Suprapubic skin (tissue), 4 donors: ENCODE measurements around the gene TREML2. TPM values are rescaled to one million over a fixed set of nuclear protein-coding genes. Genes with fewer than 3 reads are reported as not detected.

Experiments
- DNase-seq, 2 donors: peaks; one replicate each; pipeline ENCODE4 v3.0.0-alpha.2; 2019; ENCODE audit warnings: low spot score in 2 of 2
- H3K27ac ChIP-seq: fragments of 200-600 bp; sonication (generic); one replicate; pipeline ENCODE4 v1.5.1; 2019
- H3K27me3 ChIP-seq: fragments of 200-600 bp; sonication (generic); one replicate; pipeline ENCODE4 v1.5.1; 2019
- H3K36me3 ChIP-seq: fragments of 200-600 bp; sonication (generic); one replicate; pipeline ENCODE4 v1.5.1; 2019
- H3K4me1 ChIP-seq: fragments of 200-600 bp; sonication (generic); one replicate; pipeline ENCODE4 v1.5.1; 2019
- H3K4me3 ChIP-seq: fragments of 200-600 bp; sonication (generic); one replicate; pipeline ENCODE4 v1.5.1; 2019; ENCODE audit warnings: mild to moderate bottlenecking
- H3K9me3 ChIP-seq: fragments of 200-600 bp; sonication (generic); one replicate; pipeline ENCODE4 v1.5.1; 2019
- CTCF ChIP-seq, 2 donors: fragments of 200-600 bp in 1 of 2; fragments of 450-650 bp in 1 of 2; sonication (generic) in 1 of 2; IDR thresholded peaks; one replicate each; pipeline ENCODE4 v1.5.1; 2016 to 2019; ENCODE audit warnings: antibody characterized with exemption in 2 of 2, mild to moderate bottlenecking in 1 of 2, moderate library complexity in 1 of 2
- EP300 ChIP-seq: sonication (generic); formaldehyde crosslinking; IDR thresholded peaks from one replicate; pipeline ENCODE4 v1.6.1; 2017; ENCODE audit warnings: antibody characterized with exemption
- POLR2A ChIP-seq, 2 donors: fragments of 450-650 bp; IDR thresholded peaks; one replicate each; pipeline ENCODE4 v1.6.1; 2017; ENCODE audit warnings: antibody characterized with exemption in 2 of 2, mild to moderate bottlenecking in 2 of 2, moderate library complexity in 2 of 2
- POLR2AphosphoS5 ChIP-seq, 3 donors: sonication (generic); formaldehyde crosslinking; IDR thresholded peaks; one replicate each; pipeline ENCODE4 v1.6.1; 2017; ENCODE audit warnings: antibody characterized with exemption in 3 of 3
- whole genome bisulfite sequencing: methylation state at CpG from one replicate; pipeline ENCODE4 v1.1.5; 2018; 5-methylcytosine and 5-hydroxymethylcytosine counted together
- total RNA-seq, 4 donors: library from RNA; depleted of rRNA; stranded (reverse); fragments of >200 nt; gene quantifications; one replicate each; pipeline ENCODE4 v1.1.0, GENCODE V29; 2016

Gene TREML2
- total RNA-seq, 4 donors from 2014 or later: not detected

DNA sequence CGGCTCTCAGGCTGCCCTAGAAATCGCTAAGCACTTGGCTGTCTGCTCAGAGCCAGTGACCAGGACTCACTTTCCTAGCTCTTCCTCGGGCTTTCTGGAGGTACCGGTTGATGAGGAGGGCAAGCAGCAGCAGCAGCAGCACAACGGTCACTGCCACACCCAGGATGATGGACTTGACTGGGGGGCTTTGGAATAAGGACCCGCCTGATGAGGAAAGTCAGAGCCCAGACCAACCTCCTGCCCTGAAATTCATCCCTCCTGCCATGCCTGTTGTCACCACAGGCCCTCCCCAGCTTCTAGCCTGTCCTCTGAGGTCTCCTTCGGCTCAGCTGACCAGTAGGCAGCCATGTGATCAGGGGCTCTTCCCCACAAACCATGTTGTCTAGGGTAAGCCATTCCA lies 16.2 kb downstream of the TREML2 start:
- 83% methylated on average over 6 of the region's 7 CpGs for WGBS
- TF ChIP-seq POLR2AphosphoS5 (IDR thresholded peaks at IDR 0.05) (no peak), CTCF (IDR thresholded peaks at IDR 0.05) (no peak), POLR2A (IDR thresholded peaks at IDR 0.05) (no peak), EP300 (no peak)
- no peaks in the 10 kb centered on the region for H3K9me3 ChIP-seq
- peak in 1 of 2 donors; percentile 36 for DNase-seq
- no peaks in the 10 kb centered on the region for H3K27me3 ChIP-seq
- H3K27ac ChIP-seq: no peak overlapping the region
- no peaks in the 10 kb centered on the region for H3K36me3 ChIP-seq
- no peaks in the 10 kb centered on the region for H3K4me1 ChIP-seq
- no peak overlapping the region for H3K4me3 ChIP-seq

DNA sequence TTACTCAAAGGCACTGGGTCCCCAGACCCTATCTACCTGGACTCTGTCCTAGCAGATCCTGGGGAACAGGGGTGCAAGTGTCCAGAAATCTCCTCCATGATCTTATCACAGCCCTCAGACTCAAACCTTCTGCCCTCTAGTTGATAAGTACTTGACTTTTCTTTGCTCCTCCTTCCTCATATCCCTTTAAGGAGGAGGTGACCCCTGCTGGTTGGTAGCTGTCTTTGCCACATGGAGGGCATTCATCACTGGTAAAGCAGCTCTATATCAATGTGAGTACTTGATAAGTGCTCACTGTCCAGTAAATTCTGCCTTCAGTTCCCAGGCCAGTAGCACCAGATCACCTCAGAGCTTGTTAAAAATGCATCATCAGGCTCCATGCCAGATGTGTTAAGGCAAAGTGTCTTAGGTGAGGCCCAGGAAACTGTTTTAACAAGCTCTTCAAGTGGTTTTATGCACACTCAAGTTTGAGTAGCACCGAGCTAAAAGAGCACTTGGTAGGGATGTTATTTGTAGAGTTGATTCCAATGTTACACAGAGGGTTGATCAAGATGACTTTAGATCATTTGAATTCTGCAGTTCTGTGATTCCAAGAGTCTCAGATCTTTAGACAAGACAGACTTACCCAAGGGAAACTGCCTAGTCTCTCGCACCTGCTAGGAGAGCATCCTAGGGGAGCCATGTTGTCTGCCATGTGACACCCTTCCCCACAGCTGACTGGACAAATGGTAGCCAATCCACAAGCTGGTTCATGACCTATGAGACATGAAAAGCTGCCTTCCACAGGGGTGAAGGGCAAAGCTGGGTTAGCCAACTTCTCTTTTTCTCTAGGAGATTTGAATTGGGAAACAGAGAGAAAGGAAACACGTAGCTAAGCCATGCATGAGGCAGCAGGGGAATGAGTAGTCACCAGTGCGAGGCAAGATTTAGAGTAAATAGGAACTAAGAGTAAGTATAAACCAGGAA lies 18.6 kb downstream of the TREML2 start:
- H3K27me3 ChIP-seq: no peaks in the 10 kb centered on the region
- no peak overlapping the region for H3K4me3 ChIP-seq
- peak in 1 of 2 donors; percentile 21 for DNase-seq
- no peak overlapping the region for H3K27ac ChIP-seq
- H3K36me3 ChIP-seq: no peaks in the 10 kb centered on the region
- TF ChIP-seq POLR2AphosphoS5 (IDR thresholded peaks at IDR 0.05) (no peak), CTCF (IDR thresholded peaks at IDR 0.05) (peak in 1 of 2 donors; percentile 43)
- H3K9me3 ChIP-seq: no peaks in the 10 kb centered on the region
- WGBS: 81% methylated on average over 4 of the region's 4 CpGs
- no peaks in the 10 kb centered on the region for H3K4me1 ChIP-seq

- no peaks in the 10 kb centered on the region for H3K9me3 ChIP-seq
- no peak overlapping the region for H3K4me3 ChIP-seq
- DNase-seq: peak in 1 of 2 donors; percentile 21
- no peaks in the 10 kb centered on the region for H3K36me3 ChIP-seq
- H3K27ac ChIP-seq: no peak overlapping the region
- TF ChIP-seq POLR2AphosphoS5 (IDR thresholded peaks at IDR 0.05) (no peak), EP300 (no peak), CTCF (IDR thresholded peaks at IDR 0.05) (no peak), POLR2A (IDR thresholded peaks at IDR 0.05) (no peak)
- no peaks in the 10 kb centered on the region for H3K4me1 ChIP-seq
- WGBS: 31% methylated on average over 1 of the region's 1 CpG
- H3K27me3 ChIP-seq: no peaks in the 10 kb centered on the region
Measured at GRCh38 chr6:41181566-41181965, 19.4 kb downstream of the TREML2 start.

DNA sequence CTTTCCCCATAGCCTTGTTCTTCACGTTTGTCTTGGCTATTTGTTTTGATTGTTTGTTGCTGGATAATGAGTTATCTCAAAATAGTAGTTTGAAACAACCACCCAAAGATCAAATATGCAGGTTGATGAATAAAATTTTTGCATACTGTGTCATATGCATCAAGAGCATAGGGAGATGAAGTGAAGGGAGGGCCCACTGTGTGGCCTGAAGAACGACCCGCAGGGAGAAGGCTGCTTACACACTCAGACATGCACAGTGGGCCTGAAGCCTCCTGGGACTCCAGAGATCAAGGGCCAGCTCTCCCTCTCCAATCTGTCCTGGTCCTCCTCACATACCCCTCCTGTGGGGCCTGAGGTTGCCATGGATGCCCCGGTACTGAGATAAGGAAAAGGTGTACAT lies 21.8 kb downstream of the TREML2 start:
- H3K9me3 ChIP-seq: no peaks in the 10 kb centered on the region
- WGBS: 63% methylated on average over 4 of the region's 4 CpGs
- TF ChIP-seq CTCF (IDR thresholded peaks at IDR 0.05) (no peak), EP300 (no peak), POLR2AphosphoS5 (IDR thresholded peaks at IDR 0.05) (no peak), POLR2A (IDR thresholded peaks at IDR 0.05) (no peak)
- H3K4me1 ChIP-seq: no peaks in the 10 kb centered on the region
- H3K36me3 ChIP-seq: no peaks in the 10 kb centered on the region
- no peak overlapping the region for H3K4me3 ChIP-seq
- H3K27ac ChIP-seq: no peak overlapping the region
- peaks cover 3% of the 10 kb centered on the region for H3K27me3 ChIP-seq
- no peak for DNase-seq

GRCh38 chr6:41177695-41178094 lies 23.3 kb downstream of the TREML2 start:
- 92% methylated on average over 2 of the region's 2 CpGs for WGBS
- no peak overlapping the region for H3K27ac ChIP-seq
- TF ChIP-seq EP300: no peak
- no peak for TF ChIP-seq CTCF (IDR thresholded peaks at IDR 0.05)
- no peak for TF ChIP-seq POLR2A (IDR thresholded peaks at IDR 0.05)
- TF ChIP-seq POLR2AphosphoS5 (IDR thresholded peaks at IDR 0.05): no peak
- no peaks in the 10 kb centered on the region for H3K4me1 ChIP-seq
- no peaks in the 10 kb centered on the region for H3K36me3 ChIP-seq
- no peak overlapping the region for H3K4me3 ChIP-seq
- no peaks in the 10 kb centered on the region for H3K9me3 ChIP-seq
- H3K27me3 ChIP-seq: peaks cover 4% of the 10 kb centered on the region
- DNase-seq: no peak
